DMS 273 treated with DMSO at 0.1 percent for 48 hours (cell line): ENCODE data around the gene HMHB1.
"Not testable (repeated sequence)": the region's sequence is repeated elsewhere in the genome, so short reads cannot be mapped to it uniquely, and the experiment has no call there.

Source experiments
- DNase-seq: peaks from one replicate; lab custom pipeline; 2025; lab: John Stamatoyannopoulos, UW

Gene HMHB1

GRCh38 chr5:143801252-143801939, 10.6 kb upstream of the HMHB1 start:
- no peak for DNase-seq

- DNase-seq, result no peak
These were observed 6.1 kb upstream of the HMHB1 start for GRCh38 chr5:143805861-143806260.

GRCh38 chr5:143806579-143806978, 5.4 kb upstream of the HMHB1 start:
- DNase-seq, result no peak

- DNase-seq, result peak; percentile 6
These were observed 4.6 kb upstream of the HMHB1 start for GRCh38 chr5:143807401-143807800.

GRCh38 chr5:143816370-143816769, 4.4 kb downstream of the HMHB1 start:
- not testable (repeated sequence) for DNase-seq

- DNase-seq, result no peak
These were observed 7.8 kb downstream of the HMHB1 start for GRCh38 chr5:143819716-143820115.

GRCh38 chr5:143820451-143820850, 8.5 kb downstream of the HMHB1 start:
- DNase-seq, result no peak

GRCh38 chr5:143824851-143825720, 13.1 kb downstream of the HMHB1 start:
- DNase-seq, result peak; percentile 37

GRCh38 chr5:143826951-143827444, 15.0 kb downstream of the HMHB1 start:
- no peak for DNase-seq

- no peak for DNase-seq
These were observed 16.7 kb downstream of the HMHB1 start for GRCh38 chr5:143828710-143829109.

- no peak for DNase-seq
These were observed 21.2 kb downstream of the HMHB1 start for GRCh38 chr5:143833177-143833576.

- no peak for DNase-seq
These were observed 23.3 kb downstream of the HMHB1 start for GRCh38 chr5:143835251-143835650.

- no peak for DNase-seq
These were observed 24.3 kb downstream of the HMHB1 start for GRCh38 chr5:143836161-143836725.

- DNase-seq, result no peak
These were observed 25.4 kb downstream of the HMHB1 start for GRCh38 chr5:143837306-143837848.

- DNase-seq, result no peak
These were observed 29.5 kb downstream of the HMHB1 start for GRCh38 chr5:143841446-143841845.

GRCh38 chr5:143842920-143843319, 31.0 kb downstream of the HMHB1 start:
- DNase-seq, result no peak

- DNase-seq, result no peak
These were observed 31.5 kb downstream of the HMHB1 start for GRCh38 chr5:143843461-143843860.

GRCh38 chr5:143850050-143850683, 38.2 kb downstream of the HMHB1 start:
- DNase-seq, result no peak

GRCh38 chr5:143851383-143851782, 39.4 kb downstream of the HMHB1 start:
- no peak for DNase-seq

- no peak for DNase-seq
These were observed 48.2 kb downstream of the HMHB1 start for GRCh38 chr5:143860211-143860610.

GRCh38 chr5:143862271-143862670, 50.3 kb downstream of the HMHB1 start:
- DNase-seq, result no peak

- peak; percentile 87 for DNase-seq
These were observed 53.6 kb downstream of the HMHB1 start for GRCh38 chr5:143865426-143866025.
